GM20431 (cell line): ENCODE measurements around the gene NOM1.

Experiments used
- in situ Hi-C: fragments of 300-500 bp; cut with MseI, MboI; formaldehyde crosslinking; loops from one replicate; pipeline ENCODE4 v1.15.0; 2020; ENCODE audit warnings: low sequenced_read_pairs; ENCODE audit not compliant: unreplicated experiment

The NOM1 gene

DNA sequence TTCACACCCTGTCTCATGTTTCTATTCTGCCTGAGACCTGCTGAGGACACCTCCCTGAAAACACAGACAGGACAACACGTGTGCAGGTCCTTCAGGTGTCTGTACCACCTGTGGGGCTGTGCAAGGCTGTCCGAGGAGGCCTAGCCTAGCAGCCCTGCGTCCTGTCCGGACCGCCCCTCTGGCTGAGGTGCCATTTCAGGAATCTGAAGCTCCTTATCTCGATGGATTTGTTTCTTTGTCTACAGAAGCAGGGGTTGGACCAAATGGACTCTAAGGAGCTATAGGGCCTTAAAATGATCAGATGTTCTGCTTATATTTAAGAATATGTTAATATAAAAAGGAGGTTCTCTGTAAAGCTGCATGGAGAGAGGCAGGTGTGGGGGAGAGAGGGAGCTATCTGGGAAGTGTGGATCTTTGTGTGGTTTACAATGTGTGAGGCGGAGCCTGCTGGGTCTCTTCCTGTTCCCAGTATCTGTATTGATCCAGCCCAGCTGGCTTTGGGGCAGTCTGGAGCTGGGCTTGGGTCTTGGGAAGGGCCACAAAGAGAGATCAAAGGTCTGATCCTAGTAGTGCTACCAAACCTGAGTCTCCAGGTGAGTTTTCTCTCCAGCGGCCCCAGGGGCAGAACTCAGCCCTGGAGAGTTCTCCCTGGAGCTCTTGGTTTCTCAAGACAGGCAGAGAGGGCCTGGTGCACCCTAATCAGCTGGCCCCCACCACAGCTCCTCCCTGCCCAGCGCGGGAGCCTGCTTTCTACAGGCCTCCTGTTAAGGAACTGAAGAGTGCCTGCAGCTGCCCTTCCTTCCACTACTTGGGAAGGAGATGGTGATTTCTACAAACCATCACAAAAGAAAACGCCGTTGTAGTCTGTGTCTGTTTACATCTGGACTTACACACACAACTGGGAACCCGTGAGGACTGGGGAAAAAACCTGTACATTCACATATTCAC, 64.4 kb downstream of the NOM1 start:
- in situ Hi-C loops: no loop called here

DNA sequence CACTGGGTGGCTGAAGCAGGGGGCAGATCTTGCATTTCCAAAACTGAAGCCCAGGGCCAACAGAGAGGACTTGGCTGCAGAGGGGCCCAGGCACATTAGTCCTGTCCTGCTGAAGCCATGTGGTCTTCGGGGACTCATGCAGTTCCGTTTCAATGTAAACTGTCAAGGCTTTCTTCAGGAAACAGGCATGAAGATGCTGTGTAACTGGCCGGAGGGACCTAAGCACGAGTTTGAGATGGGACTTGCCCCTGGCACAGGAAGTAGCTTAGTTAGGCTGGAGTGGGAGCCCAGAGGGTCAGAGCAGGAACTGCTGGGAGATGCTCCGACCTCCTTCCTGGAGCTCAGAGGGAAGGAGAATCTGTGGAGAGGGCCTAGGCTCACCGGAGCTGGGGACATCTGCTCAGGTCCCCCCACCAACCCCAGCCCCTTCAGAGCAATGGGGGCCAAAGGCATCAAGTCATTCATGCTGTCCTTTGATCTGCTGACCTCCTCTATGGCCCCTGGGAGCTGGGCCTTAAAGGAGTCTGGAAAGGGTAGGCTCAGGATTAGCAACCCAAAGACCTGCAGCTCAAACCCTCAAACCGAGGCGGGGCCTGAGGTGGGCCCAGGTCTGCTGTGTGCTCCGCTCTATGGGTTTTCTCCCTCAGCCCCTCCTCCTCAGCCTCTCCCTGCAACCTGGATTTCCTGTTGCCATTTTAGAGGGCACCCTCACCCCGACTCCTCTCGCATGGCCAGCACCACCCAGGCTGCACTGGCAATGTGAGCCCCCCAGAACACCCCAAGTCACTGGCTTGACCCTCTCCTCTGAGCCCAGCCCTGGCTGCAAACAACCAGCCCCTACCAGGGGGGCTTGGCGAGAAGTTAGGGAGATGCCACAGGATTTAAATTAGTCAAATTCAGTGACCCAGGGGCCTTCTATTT, 65.4 kb downstream of the NOM1 start:
- in situ Hi-C loops: no loop called here

- in situ Hi-C loops: no loop called here
Observed at GRCh38 chr7:157016024-157016351, 66.5 kb downstream of the NOM1 start.

GRCh38 chr7:157016352-157017041, 67.0 kb downstream of the NOM1 start:
- in situ Hi-C loops: no loop called here

- in situ Hi-C loops: no loop called here
Observed at GRCh38 chr7:157017149-157017548, 67.6 kb downstream of the NOM1 start.

GRCh38 chr7:157017603-157018327, 68.3 kb downstream of the NOM1 start:
- in situ Hi-C loops: no loop called here

GRCh38 chr7:157018328-157018996, 69.0 kb downstream of the NOM1 start:
- in situ Hi-C loops: no loop called here

GRCh38 chr7:157018997-157019608, 69.6 kb downstream of the NOM1 start:
- in situ Hi-C loops: no loop called here

DNA sequence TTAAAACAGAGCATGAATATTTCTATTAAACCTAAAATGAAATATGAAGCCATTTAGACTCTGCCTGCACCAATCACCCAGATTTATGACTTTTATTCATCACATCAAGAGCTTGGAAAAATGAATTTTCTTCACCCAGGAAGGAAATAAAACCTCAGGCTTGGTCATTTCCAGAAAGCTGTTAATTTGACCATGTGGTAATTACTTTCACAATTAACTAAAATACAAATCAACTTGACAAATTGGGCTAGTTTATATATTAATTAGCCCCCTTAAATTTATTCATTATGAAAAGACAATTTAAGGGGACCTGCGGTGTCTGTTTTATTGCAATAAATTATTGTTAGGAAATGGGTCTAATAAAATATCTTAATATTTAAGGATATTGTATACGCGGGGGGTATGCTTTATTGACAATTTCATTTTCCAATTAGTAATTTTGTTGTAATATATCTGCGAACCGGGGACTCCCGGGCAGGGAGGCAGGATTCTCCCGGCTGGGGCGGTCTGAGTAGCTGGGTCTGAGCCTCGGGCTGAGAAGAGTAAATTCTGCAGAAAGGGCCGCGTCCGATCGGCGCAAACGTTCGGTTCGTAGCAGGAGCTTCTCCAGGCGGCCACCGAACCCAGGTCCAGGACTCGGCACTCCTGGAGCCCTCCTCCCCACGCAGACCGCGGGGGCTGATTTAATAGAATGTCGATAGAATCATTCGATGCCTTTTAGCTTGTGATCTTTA, 70.4 kb downstream of the NOM1 start:
- in situ Hi-C loops: no loop called here

- in situ Hi-C loops: no loop called here
Observed at GRCh38 chr7:157020514-157021070, 71.1 kb downstream of the NOM1 start.

DNA sequence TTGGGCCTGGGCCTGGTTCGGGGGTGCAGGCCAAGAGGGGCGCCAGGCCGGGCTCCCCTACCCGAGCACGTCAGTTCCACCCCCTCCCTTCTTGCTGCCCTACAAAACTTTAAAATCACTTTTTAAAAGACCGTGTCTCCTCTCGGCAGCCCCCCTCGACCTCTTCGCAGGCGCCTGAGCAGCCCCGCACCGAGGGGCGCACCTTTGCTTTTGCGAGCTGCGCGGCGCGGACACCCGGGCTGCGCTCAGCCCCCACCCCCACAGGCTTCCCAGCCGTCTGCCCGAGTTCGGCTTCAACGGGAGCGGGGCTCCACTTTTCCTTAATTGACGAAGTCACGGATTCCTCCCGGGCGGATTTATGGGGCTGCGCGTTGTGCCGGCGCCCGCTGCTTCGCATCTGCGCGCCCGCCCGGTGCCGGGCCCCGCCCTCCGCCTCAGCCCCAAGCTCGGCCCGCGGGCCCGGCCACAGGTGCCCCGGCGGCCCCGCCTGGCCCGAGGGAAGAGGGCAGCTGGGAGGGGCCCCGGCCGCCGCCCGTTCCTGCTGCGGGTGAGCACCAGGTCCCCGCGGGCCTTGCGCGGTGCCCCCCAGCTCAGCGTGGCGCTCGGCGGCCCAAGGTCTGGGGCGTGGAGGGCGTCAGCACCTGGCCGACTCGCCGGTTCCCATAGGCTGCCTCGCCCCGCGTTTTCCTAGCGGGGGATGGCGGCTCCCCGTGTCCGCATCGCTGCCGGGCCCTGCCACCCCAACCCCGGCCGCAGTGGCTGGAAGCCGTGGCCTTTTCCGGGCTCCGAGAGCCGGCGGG, 71.8 kb downstream of the NOM1 start:
- in situ Hi-C loops: no loop called here

DNA sequence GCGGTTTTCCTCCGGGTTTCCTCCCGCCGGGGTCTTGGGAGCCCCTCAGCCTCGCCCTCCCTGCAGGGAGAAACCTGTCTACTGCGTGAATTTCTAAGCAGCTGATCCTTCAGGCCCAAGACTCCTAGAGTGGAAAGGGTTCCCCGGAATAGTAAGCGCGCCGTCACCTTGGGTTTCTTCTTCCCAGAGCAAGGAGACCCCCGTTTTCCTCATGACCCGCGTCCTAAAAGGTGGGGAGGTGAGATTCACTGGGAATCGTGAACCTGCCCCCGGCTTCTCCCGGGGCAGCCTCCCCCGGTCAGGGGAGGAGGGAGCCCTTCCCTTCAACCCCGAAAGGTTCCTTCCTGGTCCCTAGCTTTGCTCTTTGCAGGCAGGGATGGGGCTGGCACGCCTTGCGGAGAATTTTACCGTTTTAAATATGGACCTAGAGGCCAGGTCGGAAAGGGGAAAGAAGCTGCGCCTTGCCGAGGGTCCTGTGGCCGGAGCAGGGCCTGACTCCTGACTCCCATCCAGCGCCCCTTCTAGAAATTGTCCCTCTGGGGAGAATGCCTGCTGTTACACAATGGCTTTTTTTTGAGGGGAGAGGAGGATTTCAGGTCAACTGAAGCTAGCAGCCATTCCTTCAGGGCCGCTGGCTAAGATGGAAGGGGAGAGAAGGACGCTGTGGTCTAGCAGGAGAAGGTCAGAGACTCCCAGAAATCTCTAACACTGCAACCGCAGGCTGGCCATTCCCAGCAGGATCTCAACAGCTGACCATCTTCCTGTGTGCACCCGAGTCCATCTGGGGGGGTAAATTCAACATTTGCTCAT, 72.6 kb downstream of the NOM1 start:
- in situ Hi-C loops: no loop called here
